GM19328 (cell line): Measurements from ENCODE around the gene RNASE1.

Source experiments
- ATAC-seq: cut with Tn5 transposase; IDR thresholded peaks from one replicate; pipeline ENCODE4 v1.9.1; 2021; ENCODE audit warnings: mild to moderate bottlenecking, moderate library complexity; ENCODE audit not compliant: unreplicated experiment

The RNASE1 gene

DNA sequence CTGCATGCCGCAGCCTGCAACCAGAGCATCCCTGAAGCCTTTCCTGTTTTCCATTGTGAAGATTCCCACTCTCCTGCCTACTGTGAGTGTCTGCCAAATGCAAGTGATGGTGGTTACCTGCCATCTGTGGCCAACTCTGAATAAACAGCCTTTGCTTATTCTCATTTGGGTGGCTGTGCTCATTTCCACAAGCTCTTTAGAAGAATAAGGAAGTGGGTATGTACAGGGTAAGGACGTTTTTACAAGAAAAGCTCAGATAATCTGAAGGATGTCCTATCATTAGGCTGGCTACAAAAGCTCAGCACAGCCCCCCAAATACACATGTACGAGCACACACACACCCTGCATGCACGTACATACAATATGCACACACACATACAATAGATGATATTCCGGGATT is 7.3 kb upstream of the RNASE1 start:
- no peak for ATAC-seq

GRCh38 chr14:20808162-20808483 is 5.5 kb upstream of the RNASE1 start:
- ATAC-seq: no peak

GRCh38 chr14:20807304-20808161 is 4.9 kb upstream of the RNASE1 start:
- no peak for ATAC-seq

DNA sequence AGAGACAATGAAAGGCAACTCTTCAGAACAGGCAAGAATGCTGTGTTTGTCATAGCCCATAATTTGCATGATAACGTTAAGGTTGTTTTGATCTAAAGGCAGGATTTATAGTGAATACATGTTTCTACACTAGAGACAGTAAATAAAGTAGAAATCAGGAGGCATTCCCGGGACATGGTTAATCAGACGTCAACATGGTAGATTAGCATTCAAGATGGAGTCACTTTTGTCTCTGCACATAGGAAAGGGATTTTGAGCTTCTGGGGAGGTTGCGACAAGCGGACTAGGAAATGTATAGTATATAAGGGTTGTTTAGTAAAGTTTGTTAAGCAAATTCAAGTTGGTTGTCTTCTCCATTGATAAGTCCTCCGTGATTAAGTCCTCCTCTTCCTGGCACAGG is 2.8 kb upstream of the RNASE1 start:
- no peak for ATAC-seq

DNA sequence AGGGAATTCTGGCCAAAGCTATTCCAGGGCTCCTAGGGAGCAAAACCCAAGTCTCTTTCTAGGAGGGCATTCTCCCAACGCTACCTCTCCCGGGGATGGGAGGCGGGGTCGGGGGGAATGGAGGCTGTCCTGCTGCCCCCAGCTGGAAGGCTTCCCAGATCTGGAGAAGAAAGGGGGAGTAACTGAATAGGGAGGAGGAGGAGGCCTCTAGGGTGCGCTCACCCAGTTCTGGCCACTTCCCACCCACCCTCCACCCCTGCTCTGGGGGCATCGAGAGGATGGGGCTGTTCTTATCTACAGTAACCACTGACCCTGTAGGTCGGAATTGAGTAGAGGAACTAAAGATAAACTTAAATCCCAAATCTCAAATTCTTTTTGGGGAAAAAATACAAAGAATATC is 579 bp upstream of the RNASE1 start:
- no peak for ATAC-seq

DNA sequence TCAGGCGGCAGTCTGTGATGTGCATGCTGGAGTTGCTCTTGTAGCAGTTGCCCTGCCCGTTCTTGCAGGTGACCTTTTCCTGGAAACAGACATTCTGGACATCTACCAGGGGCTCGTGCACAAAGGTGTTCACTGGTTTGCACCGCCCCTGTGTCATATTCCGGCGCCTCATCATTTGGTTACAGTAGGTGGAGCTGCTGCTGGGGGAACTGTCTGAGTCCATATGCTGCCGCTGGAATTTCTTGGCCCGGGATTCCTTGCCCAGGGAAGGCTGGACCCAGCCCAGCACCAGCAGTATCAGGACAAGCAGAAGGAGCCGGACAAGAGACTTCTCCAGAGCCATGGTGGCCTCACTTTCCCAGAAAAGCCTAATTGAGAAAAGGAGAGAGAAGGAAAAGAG is 918 bp downstream of the RNASE1 start:
- no peak for ATAC-seq

- no peak for ATAC-seq
Measured at GRCh38 chr14:20799892-20800544, 2.6 kb downstream of the RNASE1 start.

- ATAC-seq: no peak
Measured at GRCh38 chr14:20799456-20799891, 3.2 kb downstream of the RNASE1 start.

- ATAC-seq: no peak
Measured at GRCh38 chr14:20798932-20799331, 3.7 kb downstream of the RNASE1 start.

DNA sequence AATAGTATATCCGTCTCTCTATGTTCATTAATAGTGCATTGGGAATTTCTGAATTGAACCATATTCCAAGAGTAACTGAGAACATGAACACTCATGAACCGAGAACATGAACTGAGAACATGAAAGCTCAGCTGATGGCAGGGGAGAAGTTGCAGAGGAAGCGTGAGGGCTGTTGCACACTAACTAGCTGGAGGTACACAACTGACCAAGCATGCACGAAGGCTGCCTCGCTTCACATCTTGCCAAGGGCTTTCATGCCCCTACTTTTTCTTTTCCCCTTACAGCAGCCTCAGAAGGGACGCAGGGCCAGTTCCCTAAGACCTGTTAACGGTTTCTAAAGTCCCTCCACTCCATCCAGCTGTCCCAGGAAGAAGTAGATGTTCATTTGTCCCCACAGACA is 4.3 kb downstream of the RNASE1 start:
- ATAC-seq: no peak

DNA sequence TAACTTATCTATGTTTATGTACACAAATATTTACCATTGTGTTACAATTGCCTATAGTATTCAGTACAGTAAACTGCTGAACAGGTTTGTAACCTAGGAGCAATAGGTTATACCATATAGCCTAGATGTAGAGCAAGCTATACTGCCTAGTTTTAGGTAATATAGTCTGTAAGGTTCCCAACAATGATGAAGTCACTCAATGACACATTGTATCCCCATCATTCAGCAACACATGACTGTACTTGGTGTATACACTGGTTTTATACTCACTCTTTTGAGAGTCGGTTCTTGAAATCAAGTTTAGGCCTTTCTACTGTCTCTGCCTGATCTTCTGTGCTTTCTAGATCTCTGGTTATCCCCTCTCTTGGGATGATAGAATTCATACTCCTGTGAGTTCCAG is 5.5 kb downstream of the RNASE1 start:
- no peak for ATAC-seq

GRCh38 chr14:20794644-20795369 is 7.8 kb downstream of the RNASE1 start:
- no peak for ATAC-seq

DNA sequence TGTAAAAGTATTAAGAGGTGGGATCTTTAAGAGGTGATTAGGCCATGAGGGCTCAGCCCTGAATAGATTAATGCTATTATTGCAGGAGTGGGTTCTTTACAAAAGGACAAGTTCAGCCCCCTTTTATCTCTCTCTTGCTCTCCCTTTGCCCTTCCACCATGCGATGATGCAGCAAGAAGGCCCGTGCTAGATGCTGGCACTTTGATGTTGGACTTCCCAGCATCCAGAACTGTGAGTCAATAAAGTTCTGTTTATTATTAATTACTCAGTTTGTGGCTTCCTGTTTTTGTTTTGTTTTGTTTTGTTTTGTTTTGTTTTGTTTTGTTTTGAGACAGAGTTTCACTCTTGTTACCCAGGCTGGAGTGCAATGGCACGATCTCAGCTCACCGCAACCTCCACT is 10.1 kb downstream of the RNASE1 start:
- ATAC-seq: no peak

DNA sequence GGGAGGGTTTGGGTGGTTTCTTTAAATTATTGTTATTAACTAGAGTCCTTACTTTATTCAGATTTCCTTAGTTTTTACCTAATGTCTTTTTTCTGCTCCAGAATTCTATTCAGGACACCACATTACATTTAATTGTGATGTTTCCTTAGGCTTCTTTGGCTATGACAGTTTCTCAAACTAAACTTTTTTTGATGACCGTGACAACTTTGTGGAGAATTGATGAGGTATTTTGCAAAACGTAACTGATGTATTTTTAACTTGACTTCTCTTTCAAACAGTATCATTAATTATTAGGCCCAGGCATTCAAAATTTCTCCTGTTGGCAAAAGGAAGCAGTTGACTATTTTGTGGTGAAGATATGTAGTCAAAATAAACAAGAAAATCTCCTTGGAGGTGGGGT is 11.0 kb downstream of the RNASE1 start:
- ATAC-seq: no peak

GRCh38 chr14:20791187-20791586 is 11.5 kb downstream of the RNASE1 start:
- no peak for ATAC-seq

DNA sequence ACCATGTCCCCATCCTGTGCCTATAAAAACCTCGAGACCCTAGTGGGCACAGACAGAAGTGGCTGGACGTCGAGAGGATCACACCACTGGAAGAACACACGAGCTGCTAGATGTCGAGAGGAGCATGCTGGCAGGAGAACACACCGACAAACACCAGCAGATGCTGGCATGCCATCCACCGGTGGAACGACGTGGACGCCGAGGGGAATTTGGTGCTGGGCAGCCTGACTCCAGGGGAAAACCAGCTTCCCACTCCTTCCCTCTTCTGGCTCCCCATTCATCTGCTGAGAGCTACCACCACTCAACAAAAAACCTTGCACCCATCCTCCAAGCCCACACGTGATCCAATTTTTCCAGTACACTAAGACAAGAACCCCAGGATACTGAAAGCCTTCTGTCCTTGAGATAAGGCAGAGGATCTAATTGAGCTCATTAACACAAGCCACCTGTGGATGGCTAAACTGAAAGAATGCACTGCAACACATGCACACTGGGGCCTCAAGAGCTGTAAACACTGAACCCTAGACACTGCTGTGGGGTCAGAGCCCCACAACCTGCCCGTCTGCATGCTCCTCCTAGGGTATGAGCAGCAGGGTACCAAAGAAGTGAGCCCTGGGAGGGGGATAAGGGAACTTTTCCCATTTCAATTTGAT is 12.1 kb downstream of the RNASE1 start:
- ATAC-seq: no peak

- no peak for ATAC-seq
Measured at GRCh38 chr14:20789230-20789813, 13.3 kb downstream of the RNASE1 start.

DNA sequence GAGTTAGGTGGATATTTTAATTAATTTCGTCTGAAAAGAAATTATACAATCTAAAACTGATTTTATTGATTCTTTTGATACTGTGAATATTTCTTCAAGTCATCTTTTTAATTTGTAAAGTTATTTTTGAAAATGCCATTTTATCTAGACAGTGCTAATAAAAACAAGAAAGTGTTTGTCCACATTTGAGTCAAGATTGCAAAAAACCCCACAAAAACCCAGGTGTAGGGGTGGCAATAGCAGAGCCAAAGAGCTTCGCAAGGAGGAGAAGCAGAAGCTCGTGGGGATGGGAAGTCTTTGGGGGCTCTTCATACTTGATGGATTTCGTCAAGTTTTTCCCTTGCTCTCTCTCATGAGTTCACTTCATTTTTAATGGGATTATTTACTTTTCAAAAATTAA is 15.6 kb downstream of the RNASE1 start:
- ATAC-seq: no peak

GRCh38 chr14:20782280-20782890 is 20.3 kb downstream of the RNASE1 start:
- ATAC-seq: no peak

DNA sequence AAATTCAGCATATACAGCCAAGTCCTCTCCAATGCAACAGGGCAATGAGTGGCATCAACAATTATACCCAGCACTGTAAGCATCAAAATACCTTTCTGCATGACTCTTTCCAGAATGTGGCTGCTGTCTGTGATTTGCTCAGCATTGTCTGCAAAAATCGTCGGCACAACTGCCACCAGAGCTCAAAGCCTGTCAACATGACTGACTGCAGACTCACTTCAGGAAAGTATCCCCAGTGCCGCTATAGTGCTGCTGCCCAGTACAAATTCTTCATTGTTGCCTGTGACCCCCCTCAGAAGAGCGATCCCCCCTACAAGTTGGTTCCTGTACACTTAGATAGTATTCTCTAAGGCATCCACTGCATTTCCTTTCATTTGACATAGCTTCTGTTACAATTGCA is 20.8 kb downstream of the RNASE1 start:
- ATAC-seq: no peak

GRCh38 chr14:20775901-20776300 is 26.7 kb downstream of the RNASE1 start:
- no peak for ATAC-seq
